ENCODE data around the gene ZNF621.
"Not testable (repeated sequence)": the region's sequence is repeated elsewhere in the genome, so short reads cannot be mapped to it uniquely, and the experiment has no call there.

ZNF621 gene

DNA sequence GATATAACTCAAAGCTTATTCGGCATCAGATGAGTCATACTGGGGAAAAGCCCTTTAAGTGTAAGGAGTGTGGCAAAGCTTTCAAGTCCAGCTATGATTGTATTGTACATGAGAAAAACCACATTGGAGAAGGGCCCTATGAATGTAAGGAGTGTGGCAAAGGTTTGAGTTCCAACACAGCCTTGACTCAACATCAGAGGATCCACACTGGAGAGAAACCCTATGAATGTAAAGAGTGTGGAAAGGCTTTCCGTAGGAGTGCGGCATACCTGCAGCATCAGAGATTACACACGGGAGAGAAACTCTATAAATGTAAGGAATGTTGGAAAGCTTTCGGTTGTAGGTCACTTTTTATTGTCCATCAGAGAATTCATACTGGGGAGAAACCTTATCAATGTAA lies 7.5 kb downstream of the ZNF621 start:
- no peak overlapping the region for H3K4me3 ChIP-seq (ENCODE audit: low read depth, low read length)
- no peak for DNase-seq (ENCODE audit: low read depth)
- TF ChIP-seq, protein P1, sequence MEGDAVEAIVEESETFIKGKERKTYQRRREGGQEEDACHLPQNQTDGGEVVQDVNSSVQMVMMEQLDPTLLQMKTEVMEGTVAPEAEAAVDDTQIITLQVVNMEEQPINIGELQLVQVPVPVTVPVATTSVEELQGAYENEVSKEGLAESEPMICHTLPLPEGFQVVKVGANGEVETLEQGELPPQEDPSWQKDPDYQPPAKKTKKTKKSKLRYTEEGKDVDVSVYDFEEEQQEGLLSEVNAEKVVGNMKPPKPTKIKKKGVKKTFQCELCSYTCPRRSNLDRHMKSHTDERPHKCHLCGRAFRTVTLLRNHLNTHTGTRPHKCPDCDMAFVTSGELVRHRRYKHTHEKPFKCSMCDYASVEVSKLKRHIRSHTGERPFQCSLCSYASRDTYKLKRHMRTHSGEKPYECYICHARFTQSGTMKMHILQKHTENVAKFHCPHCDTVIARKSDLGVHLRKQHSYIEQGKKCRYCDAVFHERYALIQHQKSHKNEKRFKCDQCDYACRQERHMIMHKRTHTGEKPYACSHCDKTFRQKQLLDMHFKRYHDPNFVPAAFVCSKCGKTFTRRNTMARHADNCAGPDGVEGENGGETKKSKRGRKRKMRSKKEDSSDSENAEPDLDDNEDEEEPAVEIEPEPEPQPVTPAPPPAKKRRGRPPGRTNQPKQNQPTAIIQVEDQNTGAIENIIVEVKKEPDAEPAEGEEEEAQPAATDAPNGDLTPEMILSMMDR (IDR thresholded peaks at IDR 0.05; ENCODE audit: low read depth, low read length, missing control alignments) = no peak

DNA sequence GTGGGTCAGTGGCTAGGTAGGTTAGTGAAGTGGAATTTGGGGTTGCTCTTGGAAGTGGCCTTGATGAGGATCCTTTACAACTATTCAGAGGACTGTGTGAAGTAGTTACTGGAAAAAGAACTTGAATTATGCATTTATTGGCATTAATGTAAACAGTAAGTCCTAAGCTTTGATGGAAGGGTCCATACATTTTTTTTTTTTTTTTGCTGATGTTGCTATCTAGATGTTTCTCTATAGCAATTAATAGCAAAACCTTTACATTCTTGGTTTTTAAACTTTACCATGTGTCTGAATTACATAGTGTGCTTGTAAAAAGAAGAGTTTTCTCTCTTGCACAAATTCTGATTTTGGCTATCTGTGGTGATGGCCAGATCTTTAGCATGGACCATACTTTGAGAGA lies 9.5 kb downstream of the ZNF621 start:
- TF ChIP-seq, protein P1 (IDR thresholded peaks at IDR 0.05; ENCODE audit: low read depth, low read length, missing control alignments) = no peak
- DNase-seq (ENCODE audit: low read depth) = no peak
- no peak overlapping the region for H3K4me3 ChIP-seq (ENCODE audit: low read depth, low read length)

DNA sequence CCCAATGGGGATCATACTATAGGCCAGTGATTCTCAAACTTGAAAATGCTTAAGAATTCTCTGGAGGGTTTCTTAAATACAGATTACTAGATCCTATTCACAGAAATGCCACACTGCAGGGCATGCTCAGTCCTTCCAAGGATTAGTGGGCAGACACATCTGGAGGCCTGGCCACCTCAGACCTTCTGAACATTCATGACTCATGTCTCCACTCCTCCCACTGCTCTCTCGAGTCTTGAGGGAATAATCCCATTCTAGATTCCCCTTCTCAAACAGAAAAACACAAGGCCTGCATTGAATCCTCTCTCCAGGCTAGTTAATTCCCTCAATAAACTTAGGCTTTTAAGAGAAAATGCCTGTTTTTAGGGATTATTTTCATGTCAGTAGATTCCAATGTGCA lies 22.1 kb downstream of the ZNF621 start:
- TF ChIP-seq, protein P1 (IDR thresholded peaks at IDR 0.05; ENCODE audit: low read depth, low read length, missing control alignments) = no peak
- H3K4me3 ChIP-seq (ENCODE audit: low read depth, low read length) = no peak overlapping the region
- no peak for DNase-seq (ENCODE audit: low read depth)

DNA sequence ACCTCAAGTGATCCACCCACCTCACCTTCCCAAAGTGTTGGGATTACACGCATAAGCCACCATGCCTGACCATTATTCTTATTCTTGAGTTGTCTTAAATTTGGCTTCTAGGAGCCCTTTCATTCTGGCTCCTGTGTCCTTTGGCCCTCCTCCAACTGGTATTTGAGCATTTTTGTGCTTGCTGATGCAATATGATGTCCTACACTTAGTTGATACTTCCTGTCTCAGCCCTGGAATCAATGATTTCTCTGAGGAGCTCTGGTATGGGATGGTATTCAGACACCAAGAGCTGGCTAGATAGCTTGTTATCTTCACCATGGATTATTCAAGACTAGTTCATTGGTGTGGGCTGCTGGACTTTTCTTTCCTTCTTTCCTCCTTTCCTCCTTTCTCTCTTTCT lies 25.4 kb downstream of the ZNF621 start:
- no peak for DNase-seq (ENCODE audit: low read depth)
- TF ChIP-seq, protein P1 (IDR thresholded peaks at IDR 0.05; ENCODE audit: low read depth, low read length, missing control alignments) = no peak
- H3K4me3 ChIP-seq (ENCODE audit: low read depth, low read length) = no peak overlapping the region

DNA sequence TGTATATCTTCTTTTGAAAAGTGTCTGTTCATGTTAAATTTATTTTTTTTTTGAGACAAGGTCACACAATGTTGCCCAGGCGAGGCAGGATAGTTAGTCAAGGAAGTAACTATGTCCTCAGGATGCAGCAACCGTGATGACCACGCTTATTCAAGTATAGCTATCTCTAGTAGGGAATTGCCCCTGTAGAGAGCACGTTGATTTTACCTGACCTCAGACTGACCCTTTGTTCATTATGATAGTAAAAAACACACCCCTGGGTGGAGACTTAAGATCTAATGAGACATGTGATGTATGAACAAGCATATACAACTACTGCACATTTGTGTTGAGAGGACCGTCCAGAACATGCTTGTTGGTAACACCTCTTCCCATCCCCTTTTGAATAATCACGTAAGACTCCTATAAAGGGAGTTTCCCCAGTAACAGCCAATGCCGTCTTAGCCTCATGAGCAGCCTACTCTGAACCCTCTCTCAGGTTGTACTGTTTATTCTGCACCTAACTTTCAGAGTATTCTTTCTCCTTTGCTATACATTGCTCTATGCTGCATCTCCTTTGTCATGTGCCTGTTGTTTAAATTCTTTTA lies 32.9 kb downstream of the ZNF621 start:
- no peak overlapping the region for H3K4me3 ChIP-seq (ENCODE audit: low read depth, low read length)
- no peak for DNase-seq (ENCODE audit: low read depth)
- TF ChIP-seq, protein P1 (IDR thresholded peaks at IDR 0.05; ENCODE audit: low read depth, low read length, missing control alignments) = no peak

DNA sequence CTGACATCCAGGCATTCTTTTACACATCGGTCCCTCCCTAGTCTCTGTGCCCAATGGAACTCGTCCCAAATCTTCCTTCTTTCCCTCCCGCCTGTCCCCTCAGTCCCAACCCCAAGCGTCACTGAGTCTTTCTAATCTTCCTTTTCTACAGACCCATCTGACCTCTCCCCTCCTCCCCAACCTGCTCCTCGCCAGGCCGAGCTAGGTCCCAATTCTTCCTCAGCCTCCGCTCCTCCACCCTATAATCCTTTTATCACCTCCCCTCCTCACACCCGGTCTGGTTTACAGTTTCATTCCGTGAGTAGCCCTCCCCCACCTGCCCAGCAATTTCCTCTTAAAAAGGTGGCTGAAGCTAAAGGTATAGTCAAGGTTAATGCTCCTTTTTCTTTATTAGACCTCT lies 37.7 kb downstream of the ZNF621 start:
- DNase-seq (ENCODE audit: low read depth); H3K4me3 ChIP-seq (ENCODE audit: low read depth, low read length): not testable (repeated sequence)

DNA sequence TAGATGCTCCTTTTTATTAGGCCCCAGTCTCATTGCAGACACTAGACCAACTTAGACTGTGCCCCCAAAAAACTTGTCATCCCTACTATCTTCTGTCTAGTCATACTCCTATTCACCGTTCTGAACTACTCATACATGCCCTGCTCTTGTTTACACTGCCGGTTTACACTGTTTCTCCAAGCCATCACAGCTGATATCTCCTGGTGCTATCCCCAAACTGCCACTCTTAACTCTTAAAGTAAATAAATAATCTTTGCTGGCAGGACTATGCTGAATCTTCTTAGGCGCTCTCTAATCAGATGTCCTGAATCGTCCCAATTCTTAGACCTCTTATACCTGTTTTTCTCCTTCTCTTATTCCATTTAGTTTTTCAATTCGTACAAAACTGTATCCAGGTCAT lies 40.9 kb downstream of the ZNF621 start:
- not testable (repeated sequence) for DNase-seq (ENCODE audit: low read depth); H3K4me3 ChIP-seq (ENCODE audit: low read depth, low read length)

DNA sequence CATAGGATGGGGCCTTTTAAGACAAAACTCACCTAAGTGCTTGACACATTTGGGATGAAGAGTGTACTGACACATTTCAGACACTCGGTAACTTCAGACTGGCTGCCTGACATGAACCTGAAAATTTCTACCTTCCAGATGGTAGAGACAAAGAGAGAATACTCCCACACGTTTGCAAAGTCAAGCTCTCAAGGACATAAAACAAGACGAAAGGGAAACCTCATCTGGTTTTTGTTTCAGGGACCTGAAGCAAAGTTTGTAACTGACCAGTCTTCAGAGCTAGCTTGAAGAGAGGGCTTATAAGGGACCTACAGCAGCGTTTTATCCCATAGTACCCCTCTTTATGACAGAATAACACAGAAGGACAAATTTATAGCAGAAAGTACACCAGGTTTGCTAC lies 41.9 kb downstream of the ZNF621 start:
- DNase-seq (ENCODE audit: low read depth) = no peak
- H3K4me3 ChIP-seq (ENCODE audit: low read depth, low read length) = no peak overlapping the region
- TF ChIP-seq, protein P1 (IDR thresholded peaks at IDR 0.05; ENCODE audit: low read depth, low read length, missing control alignments) = no peak
